ENCODE results near the gene TJP1. TPM values are rescaled to one million over a fixed set of nuclear protein-coding genes. Genes with fewer than 3 reads are reported as not detected.

TJP1 gene
- total RNA-seq, 1 donor from 2014 or later = 159 TPM

GRCh38 chr15:29656636-29657475, 165.4 kb downstream of the TJP1 start:
- TF ChIP-seq, protein P1, sequence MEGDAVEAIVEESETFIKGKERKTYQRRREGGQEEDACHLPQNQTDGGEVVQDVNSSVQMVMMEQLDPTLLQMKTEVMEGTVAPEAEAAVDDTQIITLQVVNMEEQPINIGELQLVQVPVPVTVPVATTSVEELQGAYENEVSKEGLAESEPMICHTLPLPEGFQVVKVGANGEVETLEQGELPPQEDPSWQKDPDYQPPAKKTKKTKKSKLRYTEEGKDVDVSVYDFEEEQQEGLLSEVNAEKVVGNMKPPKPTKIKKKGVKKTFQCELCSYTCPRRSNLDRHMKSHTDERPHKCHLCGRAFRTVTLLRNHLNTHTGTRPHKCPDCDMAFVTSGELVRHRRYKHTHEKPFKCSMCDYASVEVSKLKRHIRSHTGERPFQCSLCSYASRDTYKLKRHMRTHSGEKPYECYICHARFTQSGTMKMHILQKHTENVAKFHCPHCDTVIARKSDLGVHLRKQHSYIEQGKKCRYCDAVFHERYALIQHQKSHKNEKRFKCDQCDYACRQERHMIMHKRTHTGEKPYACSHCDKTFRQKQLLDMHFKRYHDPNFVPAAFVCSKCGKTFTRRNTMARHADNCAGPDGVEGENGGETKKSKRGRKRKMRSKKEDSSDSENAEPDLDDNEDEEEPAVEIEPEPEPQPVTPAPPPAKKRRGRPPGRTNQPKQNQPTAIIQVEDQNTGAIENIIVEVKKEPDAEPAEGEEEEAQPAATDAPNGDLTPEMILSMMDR (IDR thresholded peaks at IDR 0.05; ENCODE audit: unreplicated experiment) = no peak

DNA sequence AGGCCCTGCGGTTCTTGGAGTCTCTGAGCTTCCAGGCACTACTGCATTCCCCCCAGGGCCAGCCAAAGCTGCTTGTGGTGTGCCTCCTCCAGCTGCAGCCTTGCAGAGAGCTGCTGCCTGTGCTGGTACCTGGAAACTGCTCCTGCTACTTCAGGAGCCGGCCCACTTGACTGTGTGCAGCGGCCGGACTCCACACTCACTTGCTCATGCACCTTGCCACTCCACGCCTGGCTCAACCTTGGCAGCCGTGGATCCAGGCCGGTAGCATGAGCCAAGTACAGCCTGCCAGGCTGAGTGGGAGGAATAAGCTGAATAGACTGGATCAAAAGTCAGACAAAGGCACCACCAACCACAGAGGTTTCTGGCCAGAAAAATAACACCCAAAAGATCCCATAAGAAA, 169.7 kb downstream of the TJP1 start:
- H3K9me3 Mint-ChIP-seq = no peaks in the 10 kb centered on the region

More at GRCh38 chr15:29656636-29657475, 165.4 kb downstream of the TJP1 start:
- DNase-seq (ENCODE audit: low spot score in 2 of 2, unreplicated experiment in 2 of 2) = peak; percentile 45 to 77
- peaks cover 5% of the 10 kb centered on the region for H3K4me1 Mint-ChIP-seq
- no peaks in the 10 kb centered on the region for H3K27me3 Mint-ChIP-seq (ENCODE audit: low read depth)
- H3K9me3 Mint-ChIP-seq = no peaks in the 10 kb centered on the region
- peak overlapping the region; percentile 77 for H3K4me3 Mint-ChIP-seq
- H3K36me3 Mint-ChIP-seq = no peaks in the 10 kb centered on the region
- H3K27ac Mint-ChIP-seq = peak overlapping the region; percentile 37

DNA sequence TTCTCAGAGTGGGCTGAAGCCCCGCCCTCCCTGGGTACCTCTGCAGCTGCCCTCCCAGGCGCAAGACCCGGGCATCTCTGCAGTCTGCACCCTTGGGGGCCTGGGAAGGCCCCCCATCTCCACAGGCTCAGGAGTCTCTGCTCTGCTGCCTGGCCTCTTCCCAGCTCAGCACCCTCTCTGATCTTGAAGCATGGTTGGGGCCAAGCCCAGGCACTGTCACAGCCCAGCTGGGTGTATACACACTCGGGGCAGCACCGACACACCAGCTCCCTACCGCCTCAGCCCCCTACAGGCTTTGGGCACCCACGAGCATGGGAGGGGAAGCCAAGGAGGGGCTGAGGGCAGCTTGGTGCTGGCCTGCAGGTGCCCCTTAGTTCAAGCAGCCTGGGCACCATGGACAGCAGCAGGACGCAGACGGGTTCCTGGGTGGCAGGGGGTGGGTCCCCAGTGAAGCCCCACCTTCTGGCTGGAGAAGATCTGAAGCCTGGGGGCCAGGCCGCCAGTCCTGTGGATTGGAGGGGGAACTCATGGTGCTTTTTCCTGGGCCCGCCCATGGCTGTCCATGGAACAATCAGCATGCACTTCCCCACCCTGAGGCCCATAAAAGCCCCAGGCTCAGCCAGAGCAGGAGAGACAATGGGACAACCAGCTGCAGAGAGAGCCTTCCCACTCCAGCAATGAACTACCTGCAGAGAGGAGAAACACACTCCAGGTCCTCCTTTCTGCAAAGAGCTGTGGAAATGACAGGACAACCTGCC, 170.6 kb downstream of the TJP1 start:
- Mint-ChIP-seq H3K4me1 (no peaks in the 10 kb centered on the region), H3K27me3 (ENCODE audit: low read depth) (no peaks in the 10 kb centered on the region), H3K9me3 (no peaks in the 10 kb centered on the region), H3K36me3 (no peaks in the 10 kb centered on the region), H3K4me3 (no peak overlapping the region), H3K27ac (no peak overlapping the region)
- TF ChIP-seq, protein P1 (IDR thresholded peaks at IDR 0.05; ENCODE audit: unreplicated experiment) = no peak
- DNase-seq (ENCODE audit: low spot score in 2 of 2, unreplicated experiment in 2 of 2) = no peak

More for the DNA sequence above, 169.7 kb downstream of the TJP1 start:
- H3K4me3 Mint-ChIP-seq = no peak overlapping the region
- no peak overlapping the region for H3K27ac Mint-ChIP-seq
- TF ChIP-seq, protein P1 (IDR thresholded peaks at IDR 0.05; ENCODE audit: unreplicated experiment) = no peak
- peaks cover 5% of the 10 kb centered on the region for H3K4me1 Mint-ChIP-seq
- H3K36me3 Mint-ChIP-seq = no peaks in the 10 kb centered on the region
- no peaks in the 10 kb centered on the region for H3K27me3 Mint-ChIP-seq (ENCODE audit: low read depth)
- no peak for DNase-seq (ENCODE audit: low spot score in 2 of 2, unreplicated experiment in 2 of 2)
